GM18511 (cell line): ENCODE data around the gene C16orf78.

Experiments
- ATAC-seq: cut with Tn5 transposase; IDR thresholded peaks from one replicate; pipeline ENCODE4 v1.9.1; 2021; ENCODE audit warnings: mild to moderate bottlenecking, moderate library complexity; ENCODE audit not compliant: unreplicated experiment

C16orf78 gene, protein sequence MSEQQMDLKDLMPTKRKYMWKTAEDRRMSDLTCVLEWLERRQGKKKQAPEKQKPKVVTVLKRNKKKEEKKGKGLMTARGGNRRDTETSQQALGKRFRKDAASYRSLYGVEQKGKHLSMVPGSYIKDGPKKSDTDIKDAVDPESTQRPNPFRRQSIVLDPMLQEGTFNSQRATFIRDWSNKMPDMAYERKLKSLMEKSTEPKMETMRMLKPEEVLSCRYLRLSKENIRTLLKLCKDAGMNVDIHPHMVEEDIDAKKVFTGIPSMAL

DNA sequence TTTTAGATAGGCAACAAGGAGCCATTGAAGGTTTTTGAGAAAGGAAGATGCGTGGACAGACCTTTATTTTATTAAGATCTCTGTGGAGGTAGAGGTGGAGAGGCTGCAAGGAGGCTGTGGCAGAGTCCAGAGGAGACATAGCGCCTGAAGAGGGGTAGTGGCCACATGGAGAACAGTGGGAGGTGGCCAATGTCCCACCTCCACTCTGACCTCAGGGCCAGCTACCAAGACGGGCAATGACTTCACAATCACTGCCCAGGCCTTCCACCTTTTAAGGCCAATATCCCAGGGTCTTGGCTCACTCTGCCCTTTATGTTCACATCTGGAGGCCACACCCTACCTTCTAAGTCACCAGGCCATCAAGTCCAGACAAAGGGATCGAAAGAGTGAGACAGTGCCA is at the start of gene C16orf78:
Gene C16orf78, plus strand, starts transcription at position 301 of the 400 bp plus-strand sequence. CDS start 136 bp downstream, outside the sequence.
- no peak for ATAC-seq

DNA sequence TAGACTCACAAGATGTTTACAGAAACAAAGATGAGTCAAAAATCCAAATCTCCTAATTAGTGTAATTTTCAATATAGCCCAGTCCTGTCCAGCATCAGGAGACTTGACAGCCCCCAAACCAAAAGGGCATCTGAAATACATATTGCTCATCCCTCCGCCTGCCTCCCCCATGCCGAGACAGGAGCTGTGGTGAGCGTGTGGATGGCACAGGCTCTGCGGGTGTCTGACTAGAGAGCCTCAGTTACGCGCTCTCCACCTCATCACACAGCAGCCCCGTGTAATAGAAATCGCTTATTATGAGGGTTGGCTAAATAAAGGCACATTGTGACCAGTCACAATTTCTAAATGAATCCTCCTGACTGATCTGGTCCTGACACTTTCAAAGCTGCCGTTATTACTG is 48.9 kb upstream of the C16orf78 start:
- ATAC-seq, result no peak

DNA sequence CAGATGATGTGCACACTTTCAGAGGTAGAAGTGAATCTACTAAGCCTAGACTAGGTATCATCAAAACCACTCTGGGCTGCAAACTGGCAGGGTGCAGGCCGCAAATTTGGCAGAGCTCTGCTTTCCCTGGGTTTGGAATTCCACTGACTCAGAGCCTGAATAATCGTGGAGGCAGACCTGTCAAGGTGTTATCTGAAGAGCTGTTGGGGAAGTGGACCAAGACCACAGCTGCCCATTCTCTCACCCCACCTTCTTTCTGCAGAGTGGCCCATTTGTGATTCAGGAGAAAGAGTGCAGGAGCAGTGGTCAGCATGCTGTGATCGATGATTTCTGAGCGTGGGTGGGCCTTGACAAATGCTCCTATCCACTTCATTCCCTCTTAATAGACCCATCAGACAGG is 46.1 kb upstream of the C16orf78 start:
- no peak for ATAC-seq

DNA sequence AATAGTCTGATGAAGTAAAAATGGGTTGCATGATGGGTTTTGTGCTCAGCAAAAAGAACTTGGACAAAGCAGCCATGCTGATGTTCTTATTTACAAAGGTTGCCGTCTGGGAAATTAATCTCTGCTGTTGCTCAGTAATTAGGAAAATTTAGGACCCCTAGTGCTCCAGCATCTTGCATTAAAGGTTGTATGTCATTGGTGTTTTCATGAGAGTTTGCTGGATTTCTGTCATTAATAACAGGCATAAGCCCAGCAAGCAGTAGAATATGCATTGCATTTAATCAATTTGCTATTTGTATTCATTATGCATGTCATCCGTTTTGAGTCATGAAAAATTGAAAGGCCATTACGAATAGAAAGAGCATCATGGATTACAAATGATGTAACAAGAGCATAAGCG is 45.3 kb upstream of the C16orf78 start:
- no peak for ATAC-seq

DNA sequence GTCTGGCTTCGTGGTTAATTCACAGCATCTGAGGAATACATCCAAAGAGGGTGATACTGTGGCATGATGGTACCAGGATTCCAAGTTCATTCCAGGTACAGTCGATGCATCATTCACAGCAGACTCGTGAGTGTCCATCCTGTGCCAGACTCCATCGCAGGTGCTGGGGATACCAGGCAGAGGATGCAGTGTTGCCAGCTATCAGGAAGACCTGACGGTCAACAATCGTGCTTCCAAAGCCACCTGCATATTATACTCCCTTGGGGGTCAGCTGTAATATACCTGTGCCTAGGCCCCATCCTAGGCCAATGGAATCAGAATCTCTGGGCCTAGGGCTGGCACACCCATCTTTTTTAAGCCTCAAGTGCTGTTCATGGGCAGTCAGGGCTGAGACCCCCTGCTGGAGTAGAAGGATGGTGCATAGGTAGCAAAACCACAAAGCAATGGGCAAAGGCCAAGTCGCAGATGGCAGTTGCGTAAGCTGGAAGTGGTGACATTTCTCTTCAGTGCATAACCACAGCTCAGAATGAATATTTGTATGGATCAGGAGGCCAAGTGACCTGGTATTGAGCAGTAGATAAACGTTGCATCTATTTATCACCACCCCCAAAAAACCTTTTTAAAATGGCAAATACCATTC is 42.9 kb upstream of the C16orf78 start:
- no peak for ATAC-seq

DNA sequence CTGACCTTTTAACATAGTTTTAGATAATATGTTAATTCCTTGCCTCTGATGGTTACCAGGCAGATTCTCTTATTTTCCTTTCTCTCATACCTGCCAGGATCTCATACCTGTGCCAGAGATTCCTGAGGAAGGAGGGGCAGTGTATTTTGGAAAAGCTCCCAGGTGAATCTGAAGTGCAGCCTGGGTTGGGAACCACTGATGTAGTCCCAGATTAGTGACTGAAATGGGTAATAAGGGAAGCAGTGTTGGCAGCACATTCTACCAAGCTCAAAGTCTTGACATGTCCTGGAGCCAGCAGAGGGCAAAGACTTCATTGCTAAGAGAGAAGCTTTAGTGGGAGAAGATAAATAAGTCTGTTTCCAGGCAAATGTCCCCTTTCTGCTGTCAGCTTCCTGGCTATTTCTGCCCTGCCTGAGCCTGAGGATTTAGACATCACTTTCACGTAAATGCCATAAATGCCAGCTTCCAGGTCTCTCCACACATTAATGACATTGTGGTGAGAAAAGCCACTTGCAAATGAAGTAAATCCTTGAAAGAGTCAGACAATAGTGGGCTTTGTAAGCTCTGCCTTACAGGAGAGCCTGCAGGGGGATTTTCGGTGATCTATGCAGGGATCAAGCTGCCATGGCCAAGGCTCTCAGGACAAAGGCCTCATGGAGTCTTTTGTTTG is 40.9 kb upstream of the C16orf78 start:
- ATAC-seq, result no peak

DNA sequence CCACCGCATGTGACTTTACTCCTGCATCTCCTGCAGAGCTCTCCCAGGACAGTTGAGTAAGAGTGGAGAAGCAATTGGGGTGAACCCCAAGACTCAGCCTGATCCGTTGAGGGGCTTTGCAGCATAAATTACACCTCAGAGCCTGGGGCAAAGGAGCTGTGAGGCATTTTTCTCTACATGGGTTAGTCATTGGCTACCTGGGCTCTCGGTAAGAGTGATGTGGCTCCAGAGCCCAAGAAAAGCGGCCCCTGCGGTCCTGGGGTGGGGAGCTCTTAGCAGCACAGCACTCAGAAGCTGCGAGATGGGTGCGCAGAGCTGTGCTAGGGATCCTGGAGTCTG is 40.4 kb upstream of the C16orf78 start:
- ATAC-seq, result no peak

DNA sequence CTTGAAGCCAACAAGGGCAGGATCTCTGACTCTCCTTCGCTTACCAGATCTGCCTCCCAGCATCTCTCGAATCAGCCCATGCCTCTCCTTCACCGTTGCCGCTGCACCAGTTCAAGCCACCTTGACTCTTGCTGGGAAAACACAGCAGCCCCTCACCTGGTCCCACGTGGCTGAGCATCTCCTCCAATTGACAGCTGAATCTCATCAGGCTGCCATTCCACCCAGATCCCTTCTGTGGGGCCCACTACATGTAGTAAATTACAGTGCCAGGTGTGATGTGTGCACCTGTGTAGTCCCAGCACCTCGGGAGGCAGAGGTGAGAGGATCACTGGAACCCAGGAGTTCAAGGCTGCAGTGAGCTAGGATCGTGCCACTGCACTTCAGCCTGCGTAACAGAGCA is 37.8 kb upstream of the C16orf78 start:
- no peak for ATAC-seq

DNA sequence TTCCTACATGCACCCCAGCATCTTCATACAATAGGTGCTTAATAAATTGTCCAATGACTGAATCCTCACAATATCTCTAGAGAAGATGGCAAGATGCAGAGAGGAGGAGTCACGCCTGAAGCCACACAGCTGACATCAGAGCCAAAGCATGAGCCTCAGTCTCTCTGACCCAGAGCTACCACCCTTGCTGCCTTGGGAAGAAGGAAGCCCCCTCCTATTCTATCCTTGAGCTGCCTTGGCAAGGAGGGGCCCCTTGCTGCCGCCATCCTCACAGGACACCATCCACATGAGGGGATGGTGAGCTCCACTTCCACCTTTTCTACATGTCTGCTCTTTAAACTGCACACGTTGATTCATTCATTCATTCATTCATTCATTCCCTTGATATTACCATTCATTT is 37.0 kb upstream of the C16orf78 start:
- no peak for ATAC-seq

DNA sequence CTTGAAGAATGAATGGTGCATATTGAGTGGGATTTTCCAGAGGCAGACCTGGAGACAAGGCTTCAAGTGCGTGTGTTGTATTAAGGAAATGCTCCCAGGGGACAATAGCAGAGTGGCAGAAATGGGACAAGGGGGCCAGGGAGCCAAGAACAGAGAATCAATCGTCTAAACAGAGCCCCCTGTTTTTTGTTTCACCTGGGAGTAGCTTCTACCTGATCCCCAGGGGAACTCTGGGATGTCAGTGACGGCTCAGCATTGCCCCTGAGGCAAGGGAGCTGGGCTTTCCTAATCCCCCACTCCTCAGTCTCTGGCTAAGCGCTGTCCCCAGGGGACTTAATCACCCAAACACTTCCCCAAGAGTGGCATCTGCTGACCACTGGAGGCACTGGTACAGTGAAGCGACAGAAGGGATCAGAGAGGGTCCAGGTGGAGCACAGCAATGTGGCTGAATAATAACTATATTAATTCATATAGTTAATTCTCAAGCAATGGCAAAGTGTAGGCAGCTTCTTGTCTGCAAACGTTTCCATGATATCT is 35.7 kb upstream of the C16orf78 start:
- no peak for ATAC-seq

DNA sequence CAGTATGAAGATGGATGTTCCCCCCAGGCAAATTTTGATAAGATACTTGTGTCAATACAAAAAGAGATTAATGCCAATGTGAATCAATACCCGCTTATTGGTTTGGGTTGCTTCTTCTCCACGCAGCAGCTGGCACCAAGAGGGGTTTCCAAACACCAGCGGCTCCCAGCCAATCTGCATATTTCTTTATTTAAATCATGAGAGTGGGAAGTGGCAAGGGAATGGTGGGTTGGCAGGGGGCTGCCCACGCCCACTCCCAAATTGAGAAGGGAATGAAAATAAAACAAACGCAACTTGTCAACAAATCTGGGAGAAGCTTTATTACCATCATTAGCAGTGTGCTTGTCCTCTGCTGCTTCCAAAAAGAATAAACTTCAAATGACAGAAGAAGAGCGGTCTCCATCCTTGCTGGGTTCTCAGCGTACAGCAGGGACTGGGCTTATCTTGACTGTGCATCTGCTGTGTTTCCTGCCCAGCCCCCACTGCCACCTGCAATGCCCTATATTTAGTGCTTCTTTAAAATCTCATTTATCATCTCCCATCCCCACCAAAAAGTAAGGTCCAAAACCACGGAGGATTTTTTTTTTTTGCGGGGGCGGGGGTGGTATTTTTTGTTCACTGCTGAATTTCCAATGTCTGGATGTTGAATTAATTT is 34.9 kb upstream of the C16orf78 start:
- no peak for ATAC-seq

DNA sequence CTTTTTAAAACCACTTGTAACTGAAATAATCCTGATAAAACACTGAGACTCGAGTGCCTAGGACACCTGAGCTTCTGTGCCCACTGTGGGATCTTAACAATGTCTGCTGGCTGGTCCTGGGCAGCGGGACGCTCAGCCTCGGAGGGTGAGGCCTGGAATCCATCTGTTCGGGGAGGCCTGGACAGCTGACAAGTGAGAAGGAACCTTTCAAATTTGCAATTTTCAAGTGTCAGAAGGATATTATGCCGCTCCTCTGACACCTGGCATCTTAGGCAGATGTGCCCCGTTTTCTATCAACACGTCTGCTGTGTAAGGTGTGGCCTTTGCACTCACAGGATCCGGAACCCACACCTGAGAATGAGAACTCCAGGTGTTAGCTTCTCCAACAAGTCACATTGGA is 33.1 kb upstream of the C16orf78 start:
- ATAC-seq, result no peak

DNA sequence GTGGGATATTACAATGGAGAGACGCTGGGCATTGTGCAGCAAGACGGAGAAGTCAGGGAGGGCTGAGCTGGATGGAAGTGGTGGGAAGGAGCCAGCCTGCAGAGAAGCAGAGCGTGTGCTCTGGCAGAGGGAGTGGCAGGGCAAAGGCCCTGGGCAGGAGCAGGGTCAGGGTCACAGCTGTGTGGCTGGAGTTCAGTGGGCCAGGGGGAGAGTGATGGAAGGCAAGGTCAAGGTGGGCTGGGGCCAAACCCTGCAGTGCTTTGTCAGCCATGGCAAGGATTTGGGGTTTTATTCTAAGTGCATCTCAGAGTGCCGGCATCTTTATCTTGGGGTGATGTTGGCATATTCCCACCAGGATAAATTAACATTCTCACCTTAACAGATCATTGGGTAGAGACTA is 31.9 kb upstream of the C16orf78 start:
- ATAC-seq, result no peak

DNA sequence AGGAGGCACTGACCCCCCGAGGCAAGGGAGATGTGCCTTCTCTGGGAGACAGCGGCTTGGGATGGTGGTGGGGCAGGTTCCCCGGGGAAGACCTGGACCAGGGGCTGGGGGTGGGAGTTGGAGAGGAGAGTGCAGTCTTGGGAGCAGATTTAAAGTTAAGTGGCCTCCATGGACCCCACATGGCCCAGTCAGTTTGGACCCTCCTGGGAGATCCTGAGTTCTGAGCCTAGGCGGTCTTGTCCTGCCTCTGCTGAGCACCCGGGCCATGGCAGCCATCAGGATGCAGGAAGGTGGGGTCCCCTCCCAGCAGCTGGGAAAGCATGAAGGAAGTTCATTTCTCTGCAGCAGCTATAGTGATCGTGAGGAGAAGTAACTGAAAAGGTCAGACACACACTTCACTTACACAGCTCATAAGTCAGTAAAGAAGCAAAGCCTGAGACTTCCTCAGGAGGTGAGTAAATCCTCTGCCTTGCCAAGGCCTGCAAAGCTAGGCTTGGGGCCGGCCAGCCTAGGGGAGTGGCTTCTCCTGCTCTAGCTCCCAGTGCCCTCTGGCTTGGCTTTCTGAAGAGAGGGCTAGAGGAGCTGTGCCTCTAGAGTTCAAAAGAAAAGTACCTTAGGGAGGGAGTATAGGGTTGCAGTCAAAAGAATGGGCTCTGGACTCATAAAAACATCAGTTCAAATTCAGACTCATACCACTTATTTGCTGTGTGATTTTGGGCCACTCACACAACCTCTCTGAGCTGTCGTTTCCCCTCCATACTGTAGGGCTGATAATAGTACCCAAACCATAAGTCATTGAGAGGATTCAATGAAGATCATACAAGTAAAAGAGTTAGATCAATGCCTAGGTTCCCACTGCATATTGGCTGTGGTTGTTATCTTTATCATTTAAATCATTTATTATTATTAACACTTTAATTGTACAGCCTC is 31.0 kb upstream of the C16orf78 start:
- no peak for ATAC-seq

DNA sequence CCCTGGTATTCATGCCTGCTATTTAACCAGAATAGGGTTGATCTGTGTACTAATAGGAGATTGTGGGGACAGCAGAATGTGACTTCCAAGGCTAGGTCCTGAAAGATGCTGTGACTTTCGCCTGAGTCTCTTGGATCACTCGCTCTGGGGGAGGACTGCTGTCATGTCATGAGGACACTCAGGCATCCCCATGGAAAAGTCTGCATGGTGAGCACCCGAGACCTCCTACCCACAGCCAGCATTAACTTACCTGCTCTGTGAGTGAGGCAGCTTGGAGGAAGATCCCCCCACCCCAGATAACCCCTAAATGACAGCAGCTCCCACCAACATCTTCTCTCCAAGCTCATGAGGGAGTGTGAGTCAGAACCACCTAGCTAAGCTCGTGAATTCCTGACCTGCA is 30.3 kb upstream of the C16orf78 start:
- no peak for ATAC-seq

DNA sequence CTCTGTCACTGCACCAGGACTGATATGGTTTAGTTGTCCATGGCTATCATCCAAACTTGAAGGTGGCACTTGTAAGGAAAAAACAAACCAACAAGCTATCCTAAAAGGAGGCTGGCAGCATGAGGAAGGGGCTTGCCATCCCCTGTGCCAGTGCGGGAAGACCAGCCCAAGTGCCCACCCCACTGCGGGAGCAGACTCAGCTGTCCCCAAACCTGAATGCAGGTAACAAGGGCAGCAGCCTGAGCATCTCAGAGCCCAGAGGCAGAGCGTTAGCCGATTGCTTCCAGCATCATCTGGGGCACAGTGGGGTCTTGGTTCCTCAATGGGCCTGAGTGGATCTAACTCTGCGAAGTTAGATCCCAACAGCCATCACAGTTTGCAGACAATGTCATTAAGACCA is 29.2 kb upstream of the C16orf78 start:
- no peak for ATAC-seq

DNA sequence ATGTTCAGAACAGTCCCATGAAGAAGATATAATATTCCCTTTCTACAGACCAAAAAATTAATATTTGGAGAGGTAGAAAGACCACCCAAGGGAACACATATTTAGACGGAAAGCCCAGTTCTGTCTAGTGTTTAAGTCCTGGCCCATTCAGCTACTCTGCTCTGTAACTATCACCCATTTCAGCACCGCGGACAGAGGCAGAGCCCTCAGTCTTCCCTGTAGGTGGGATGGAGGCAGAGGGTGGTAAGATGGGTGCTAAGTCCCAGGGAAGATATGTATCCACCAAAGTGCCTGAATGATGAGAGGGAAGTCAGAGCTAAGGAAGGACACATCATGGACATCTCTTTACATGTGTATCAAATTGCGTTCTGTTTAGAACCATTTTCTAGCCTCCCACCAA is 27.8 kb upstream of the C16orf78 start:
- no peak for ATAC-seq

DNA sequence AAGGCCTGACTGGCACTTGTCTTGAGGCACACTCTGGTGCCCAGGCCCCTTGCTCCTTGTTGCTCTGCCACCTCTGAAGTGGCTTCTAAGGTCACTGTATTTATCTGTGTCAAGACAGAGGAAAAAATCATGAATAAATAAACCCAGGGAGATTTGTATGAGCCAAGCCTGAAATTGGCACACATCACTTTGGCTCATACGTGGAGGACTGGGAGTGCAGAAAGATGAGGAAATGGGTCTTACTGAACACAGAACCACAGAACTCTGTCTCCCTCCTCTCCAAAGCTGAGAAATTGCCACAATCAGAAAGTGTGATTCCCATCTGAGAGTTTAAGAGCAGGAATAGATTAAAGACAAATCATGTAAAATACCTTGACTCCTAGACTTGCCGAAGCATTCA is 27.1 kb upstream of the C16orf78 start:
- ATAC-seq, result no peak

DNA sequence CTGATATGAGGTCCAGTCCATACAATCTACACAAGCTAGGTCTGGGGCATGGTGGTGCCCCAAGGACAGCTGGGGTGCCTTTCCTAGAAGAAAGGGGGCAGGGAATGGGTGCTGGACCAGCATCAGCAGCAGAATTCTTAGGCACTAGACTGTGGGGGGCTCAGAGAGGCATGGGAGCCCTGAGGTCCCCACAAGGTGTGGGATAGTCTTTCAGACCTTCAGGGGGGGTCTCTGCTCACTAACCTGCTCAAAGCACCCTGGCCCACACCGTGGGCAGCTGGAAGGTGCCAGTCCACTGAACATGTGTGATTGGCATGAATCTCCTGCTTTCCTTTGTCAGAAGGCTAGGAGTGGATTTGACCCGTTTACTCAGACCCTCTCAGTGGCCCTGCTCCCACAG is 26.1 kb upstream of the C16orf78 start:
- no peak for ATAC-seq

DNA sequence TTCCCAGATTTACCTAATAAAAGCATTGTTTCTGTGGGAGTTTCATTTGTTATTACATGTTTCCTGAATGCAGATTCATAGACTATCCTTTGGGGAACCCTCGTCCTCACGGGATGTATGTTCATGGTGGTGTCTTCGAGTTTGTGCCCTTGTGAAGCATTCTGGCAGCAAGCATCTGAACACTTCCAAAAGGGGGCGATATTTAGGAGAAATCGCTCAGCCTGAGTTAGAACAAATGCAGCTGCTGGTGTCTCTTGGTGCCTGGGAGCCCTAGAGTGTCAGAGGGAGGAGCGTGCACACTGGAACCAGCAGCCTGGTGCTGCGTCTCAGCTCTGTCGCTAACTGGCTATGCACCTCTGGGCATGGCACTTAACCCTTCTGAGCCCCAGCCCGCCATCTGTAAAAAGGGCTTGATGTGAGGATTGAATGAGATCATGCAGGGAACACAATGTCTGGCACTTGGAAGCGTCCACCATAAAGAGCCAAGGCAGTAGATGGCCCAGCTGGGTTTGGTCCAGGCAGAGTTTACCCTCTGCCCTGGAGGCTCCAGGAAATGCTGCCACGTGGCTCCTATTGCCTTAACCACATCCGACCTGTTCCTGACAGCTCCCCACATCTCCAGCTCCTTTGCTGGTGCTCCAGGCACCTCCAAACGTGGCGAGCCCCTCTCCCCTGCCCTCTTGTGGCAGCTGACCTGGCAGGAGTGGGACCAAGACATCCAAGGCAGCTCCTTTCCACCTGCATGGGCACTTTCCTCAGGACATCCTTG is 25.0 kb upstream of the C16orf78 start:
- no peak for ATAC-seq
